COLO829 (cell line): ENCODE data around the gene MTTP.

Experiments used
- DNase-seq: peaks from one replicate; pipeline ENCODE4 v3.0.0; 2012; ENCODE audit warnings: low spot score

Gene MTTP

GRCh38 chr4:99670409-99671073 is 95.9 kb downstream of the MTTP start:
- DNase-seq = no peak
